Skeletal muscle satellite cell (primary cell): ENCODE results near the gene LYL1.

Experiments used
- H3K27me3 ChIP-seq: 2 replicates; pipeline ENCODE4 v1.7.0; 2013; ENCODE audit warnings: low read length; ENCODE audit not compliant: control insufficient read depth, insufficient read depth
- H3K36me3 ChIP-seq: 2 replicates; pipeline ENCODE4 v1.7.0; 2013; ENCODE audit warnings: mild to moderate bottlenecking, control low read depth, low read length; ENCODE audit not compliant: insufficient read depth
- H3K4me1 ChIP-seq: 2 replicates; pipeline ENCODE4 v1.7.0; 2013; ENCODE audit warnings: low read length; ENCODE audit not compliant: control insufficient read depth, insufficient read depth
- H3K4me2 ChIP-seq: 2 replicates; pipeline ENCODE4 v1.7.0; 2013; ENCODE audit warnings: mild to moderate bottlenecking, low read length
- H3K4me3 ChIP-seq: 2 replicates; pipeline ENCODE4 v1.7.0; 2013; ENCODE audit warnings: low read length
- H3K9ac ChIP-seq: 2 replicates; pipeline ENCODE4 v1.7.0; 2013; ENCODE audit warnings: mild to moderate bottlenecking, low read depth, low read length, moderate library complexity
- H3K9me3 ChIP-seq: replicated peaks from 2 replicates; pipeline ENCODE4 v1.7.0; 2013; ENCODE audit warnings: mild to moderate bottlenecking, control low read depth, low read length

The LYL1 gene

DNA sequence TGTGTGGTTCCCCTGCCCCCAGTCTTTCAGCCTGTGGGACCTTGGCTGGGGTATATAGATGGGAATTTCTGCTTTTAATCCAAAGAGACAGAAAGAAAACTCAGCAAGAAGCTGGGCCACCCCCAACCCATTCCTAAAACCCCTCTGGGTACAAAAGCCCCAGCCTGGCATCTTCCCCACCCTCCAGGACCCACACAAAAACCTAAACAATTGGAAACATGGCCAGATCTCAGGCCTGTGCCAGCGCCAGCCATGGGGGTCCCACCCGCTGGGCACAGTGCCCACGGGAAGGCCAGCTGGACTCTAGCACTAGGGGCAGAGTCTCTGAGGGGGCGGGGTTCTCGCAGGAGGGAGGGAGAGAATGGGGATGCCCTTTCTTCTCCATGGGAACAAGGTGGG, 8.6 kb downstream of the LYL1 start:
- no peaks in the 10 kb centered on the region for H3K9me3 ChIP-seq
- H3K4me2 ChIP-seq = no peak overlapping the region
- peaks cover 28% of the 10 kb centered on the region for H3K36me3 ChIP-seq
- H3K9ac ChIP-seq = no peak overlapping the region
- peaks cover 28% of the 10 kb centered on the region for H3K4me1 ChIP-seq
- H3K27me3 ChIP-seq = no peaks in the 10 kb centered on the region
- H3K4me3 ChIP-seq = no peak overlapping the region

DNA sequence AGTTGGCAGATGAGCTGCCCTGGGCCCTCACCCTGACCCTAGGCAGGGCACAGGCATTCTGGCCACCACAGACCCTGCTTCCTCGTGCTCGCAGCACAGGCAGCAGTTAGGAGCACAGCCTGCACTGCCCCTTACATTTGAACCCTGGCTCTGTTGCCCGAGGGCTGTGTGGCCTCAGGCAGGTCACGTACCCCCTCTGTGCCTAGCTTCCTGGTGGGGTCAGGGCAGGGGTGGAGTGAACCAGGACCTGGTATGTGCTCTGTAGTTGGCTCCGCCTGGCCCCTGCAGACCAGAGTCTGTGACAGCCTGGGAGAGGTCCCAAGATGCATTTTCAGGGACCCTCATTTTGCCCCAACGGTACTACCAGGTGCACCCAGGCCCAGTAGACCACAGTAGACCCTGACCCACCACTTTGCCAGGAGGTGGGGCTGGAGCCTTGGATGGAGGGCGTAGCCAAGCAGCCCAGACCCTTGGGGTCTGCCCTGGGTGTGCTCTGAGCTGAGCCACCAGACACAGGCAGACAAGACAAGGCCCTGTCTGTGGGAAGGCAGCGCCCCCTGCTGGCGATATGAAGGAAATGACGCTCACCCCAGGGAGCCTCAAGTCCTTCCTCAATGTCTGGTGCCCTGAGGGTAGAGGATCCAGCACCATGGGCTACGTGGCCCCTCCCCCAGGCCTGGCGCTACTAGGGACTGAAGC, 9.1 kb downstream of the LYL1 start:
- H3K4me3 ChIP-seq = no peak overlapping the region
- no peak overlapping the region for H3K4me2 ChIP-seq
- peaks cover 28% of the 10 kb centered on the region for H3K36me3 ChIP-seq
- no peaks in the 10 kb centered on the region for H3K9me3 ChIP-seq
- no peaks in the 10 kb centered on the region for H3K27me3 ChIP-seq
- no peak overlapping the region for H3K9ac ChIP-seq
- peaks cover 28% of the 10 kb centered on the region for H3K4me1 ChIP-seq

DNA sequence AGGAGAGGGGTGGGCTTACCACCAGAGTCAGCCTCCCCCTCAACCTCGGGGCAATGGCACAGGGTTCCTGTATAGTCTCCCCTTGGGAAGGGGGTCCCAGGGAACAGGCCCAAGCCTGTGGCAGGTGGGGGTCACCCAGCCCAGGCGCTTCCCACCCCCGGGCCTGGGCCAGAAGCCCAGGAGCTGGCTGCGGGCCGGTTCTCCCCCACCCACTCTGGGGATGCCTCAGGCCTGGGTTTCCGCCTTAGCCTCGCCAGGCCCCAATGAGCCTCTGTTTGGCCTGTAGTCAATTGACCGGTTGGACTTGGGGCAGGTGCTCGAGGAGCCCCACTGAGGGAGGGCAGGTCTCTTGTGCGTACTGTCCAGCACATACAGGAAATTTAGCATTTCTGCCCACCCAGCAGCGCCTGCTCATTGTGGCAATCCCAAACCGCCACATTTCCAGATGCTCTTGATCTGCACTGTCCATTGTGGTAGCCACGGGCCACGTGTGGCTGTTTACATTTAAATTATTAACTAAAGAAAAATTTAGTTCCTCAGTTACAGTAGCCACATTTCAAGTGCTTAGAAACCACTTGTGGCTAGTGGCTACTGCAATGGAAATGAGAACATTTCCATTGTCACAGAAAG, 9.9 kb downstream of the LYL1 start:
- peaks cover 28% of the 10 kb centered on the region for H3K4me1 ChIP-seq
- H3K4me3 ChIP-seq = no peak overlapping the region
- H3K36me3 ChIP-seq = peaks cover 28% of the 10 kb centered on the region
- no peaks in the 10 kb centered on the region for H3K27me3 ChIP-seq
- H3K4me2 ChIP-seq = no peak overlapping the region
- no peak overlapping the region for H3K9ac ChIP-seq
- H3K9me3 ChIP-seq = no peaks in the 10 kb centered on the region

DNA sequence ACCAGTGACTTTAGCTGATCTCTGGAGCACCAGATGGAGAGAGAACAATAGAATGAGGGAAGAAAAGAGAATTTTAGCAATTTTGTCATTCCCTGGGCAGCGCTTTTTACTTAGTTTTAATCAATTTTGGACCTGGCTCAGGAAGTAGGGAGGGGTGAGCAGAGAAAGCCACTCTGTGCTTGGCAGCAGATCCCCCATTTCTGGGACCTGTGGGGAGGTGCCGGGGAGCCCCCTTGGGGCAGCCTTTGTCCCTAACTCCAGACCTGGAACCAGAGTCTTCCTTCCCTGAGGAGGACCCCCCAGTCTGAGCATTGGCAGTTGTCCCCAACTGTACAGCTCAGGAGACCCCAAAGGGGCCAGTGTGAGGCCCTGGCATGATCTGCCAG, 10.5 kb downstream of the LYL1 start:
- Histone ChIP-seq H3K4me2 (no peak overlapping the region), H3K9me3 (no peaks in the 10 kb centered on the region), H3K9ac (peak overlapping the region; percentile 31), H3K27me3 (no peaks in the 10 kb centered on the region), H3K4me3 (no peak overlapping the region), H3K36me3 (peaks cover 31% of the 10 kb centered on the region), H3K4me1 (peaks cover 28% of the 10 kb centered on the region)

DNA sequence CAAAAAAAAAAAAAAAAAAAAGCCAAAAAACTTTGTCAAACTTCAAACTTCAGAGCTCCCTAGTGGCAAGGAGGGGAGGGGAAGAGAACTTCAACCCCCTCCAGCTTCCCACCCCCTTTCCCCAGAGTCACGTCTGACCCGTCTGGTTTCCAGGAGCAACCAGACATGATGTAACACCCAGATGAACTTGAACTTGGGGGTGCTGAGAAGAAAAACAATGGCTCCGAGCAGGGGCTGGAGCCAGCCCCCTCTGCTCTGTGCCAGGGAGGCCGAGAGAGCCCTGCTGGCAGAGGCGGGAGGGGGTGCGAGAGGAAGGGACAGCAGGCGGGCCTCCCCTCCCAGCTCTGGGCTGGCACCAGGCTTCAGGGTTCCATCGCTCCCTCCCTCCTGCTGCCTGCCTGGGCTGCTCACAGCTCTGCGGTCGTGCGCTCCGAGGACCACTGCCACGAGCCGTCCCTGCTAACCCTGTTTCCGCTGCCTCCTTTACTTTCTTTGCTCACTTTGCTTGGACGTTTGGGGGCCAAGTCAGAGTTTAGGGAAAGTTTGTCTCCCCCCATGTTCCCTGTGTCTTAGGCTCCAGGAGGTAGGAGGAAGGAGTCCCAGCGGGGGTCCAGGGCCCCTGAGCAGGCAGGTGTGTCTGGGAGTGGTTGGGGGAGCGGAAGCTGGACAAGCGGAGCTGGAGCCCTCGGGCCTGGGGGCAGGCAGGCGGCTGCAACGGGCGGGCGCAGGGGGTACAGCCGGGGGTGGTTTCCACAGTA, 11.1 kb downstream of the LYL1 start:
- H3K36me3 ChIP-seq = peaks cover 37% of the 10 kb centered on the region
- H3K27me3 ChIP-seq = no peaks in the 10 kb centered on the region
- peak overlapping the region; percentile 31 for H3K9ac ChIP-seq
- no peak overlapping the region for H3K4me3 ChIP-seq
- H3K4me2 ChIP-seq = peak overlapping the region; percentile 1
- no peaks in the 10 kb centered on the region for H3K9me3 ChIP-seq
- peaks cover 28% of the 10 kb centered on the region for H3K4me1 ChIP-seq

DNA sequence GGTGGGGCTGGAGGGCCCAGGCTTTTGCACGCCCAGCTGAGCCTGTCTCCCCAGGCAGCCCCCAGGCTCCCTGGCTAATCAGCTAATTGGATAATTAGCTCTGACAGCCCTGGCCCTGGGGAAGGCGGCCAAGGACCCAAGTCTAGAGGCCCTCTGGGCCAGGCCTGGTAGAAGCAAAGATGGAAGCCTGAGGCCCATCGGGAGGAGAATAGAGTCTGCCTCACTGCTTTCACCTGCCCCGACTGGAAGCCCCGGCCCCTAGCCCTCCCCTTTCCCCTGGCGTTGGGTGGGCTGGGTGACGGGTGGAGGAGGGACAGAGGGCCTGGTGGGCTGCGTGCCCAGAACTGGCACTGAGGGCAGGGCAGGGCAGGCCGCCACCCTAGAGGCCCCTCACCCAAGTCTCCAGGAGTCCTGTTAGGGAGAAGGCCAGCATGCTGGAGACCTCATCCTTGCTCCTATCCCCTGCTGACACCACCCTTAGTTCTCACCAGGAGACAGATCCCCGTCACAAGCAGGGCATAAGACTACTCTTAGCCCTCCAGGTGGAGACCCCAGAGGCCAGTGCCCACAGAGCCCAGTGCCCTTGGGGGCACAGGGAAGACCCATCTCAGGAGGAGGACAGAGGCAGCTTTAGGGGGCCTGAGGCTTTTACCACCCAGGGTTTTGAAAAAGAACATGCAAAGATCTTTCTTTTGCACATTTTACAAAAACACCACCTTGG, 12.0 kb downstream of the LYL1 start:
- Histone ChIP-seq H3K36me3 (peaks cover 36% of the 10 kb centered on the region), H3K9ac (peak overlapping the region; percentile 31), H3K4me2 (no peak overlapping the region), H3K9me3 (no peaks in the 10 kb centered on the region), H3K4me3 (no peak overlapping the region), H3K4me1 (peaks cover 31% of the 10 kb centered on the region), H3K27me3 (no peaks in the 10 kb centered on the region)

DNA sequence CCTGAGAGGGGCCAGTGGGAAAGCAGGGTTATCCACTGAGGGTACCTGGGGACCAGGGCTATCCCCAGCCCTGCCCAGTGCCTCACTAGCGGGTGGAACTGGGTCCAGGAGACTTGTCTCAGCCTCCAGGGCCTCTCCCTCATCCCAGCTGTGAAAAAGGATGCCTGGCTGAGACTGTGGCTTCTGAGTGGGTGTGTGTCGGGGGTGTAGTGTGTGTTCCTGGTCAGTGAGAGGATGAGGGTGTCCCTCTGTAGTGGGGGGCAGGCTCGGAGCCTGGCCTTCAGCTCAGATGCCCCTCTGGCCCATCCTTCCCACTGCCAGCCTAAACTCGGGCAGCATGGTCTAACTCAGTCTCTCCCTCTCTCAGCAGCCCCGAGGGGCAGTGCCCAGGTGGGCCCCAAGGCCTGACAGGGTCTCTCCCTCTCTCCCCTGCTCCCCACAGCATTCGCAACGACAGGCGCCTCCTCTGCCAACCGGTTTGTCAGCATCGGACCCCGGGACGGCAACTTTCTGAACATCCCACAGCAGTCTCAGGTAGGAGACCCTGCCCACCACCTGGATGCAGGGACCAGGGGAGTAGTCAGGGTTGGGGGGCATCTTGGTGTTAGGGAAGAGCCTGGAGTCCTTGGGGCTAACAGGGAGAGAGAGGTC, 12.7 kb downstream of the LYL1 start:
- H3K4me2 ChIP-seq = no peak overlapping the region
- peaks cover 35% of the 10 kb centered on the region for H3K4me1 ChIP-seq
- H3K27me3 ChIP-seq = no peaks in the 10 kb centered on the region
- H3K9ac ChIP-seq = no peak overlapping the region
- H3K36me3 ChIP-seq = peaks cover 43% of the 10 kb centered on the region
- no peaks in the 10 kb centered on the region for H3K9me3 ChIP-seq
- H3K4me3 ChIP-seq = no peak overlapping the region

DNA sequence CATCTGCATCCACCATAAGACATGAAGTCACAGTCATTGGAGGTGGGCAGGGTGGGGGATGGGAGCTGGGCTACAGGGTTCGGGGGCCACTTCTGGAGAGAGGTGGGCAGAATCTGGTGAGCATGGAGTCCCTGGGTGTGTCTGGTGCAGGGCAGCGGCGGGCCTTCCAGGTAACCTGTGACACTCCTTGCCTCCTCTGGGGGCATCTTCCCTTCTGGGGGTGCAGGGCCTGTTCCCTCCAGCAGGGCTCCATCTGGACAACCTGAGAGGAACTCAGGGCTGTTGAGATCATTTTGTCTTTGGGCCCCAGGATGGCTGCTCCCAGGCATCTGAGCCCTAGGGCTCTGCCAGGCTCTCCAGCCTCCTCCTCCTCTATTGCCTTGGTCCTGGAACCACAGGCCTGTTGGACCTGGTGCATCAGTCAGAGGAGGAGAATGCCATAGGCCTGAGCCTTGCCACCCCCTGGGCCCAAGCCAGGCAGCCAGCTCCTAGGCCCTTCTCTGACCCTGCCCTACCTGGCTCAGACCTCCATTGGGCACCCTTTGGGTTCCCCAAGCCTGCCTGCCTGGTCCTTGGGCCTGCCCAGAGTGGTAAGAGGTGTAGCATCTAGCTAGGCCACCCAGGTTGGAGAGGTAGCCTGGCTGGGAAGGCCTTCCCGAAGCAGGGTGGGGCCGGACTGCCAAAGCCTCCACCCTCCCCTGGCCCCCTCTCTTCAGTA, 13.4 kb downstream of the LYL1 start:
- no peak overlapping the region for H3K9ac ChIP-seq
- no peaks in the 10 kb centered on the region for H3K27me3 ChIP-seq
- H3K4me1 ChIP-seq = peaks cover 35% of the 10 kb centered on the region
- H3K4me2 ChIP-seq = no peak overlapping the region
- H3K9me3 ChIP-seq = no peaks in the 10 kb centered on the region
- peaks cover 39% of the 10 kb centered on the region for H3K36me3 ChIP-seq
- H3K4me3 ChIP-seq = no peak overlapping the region

DNA sequence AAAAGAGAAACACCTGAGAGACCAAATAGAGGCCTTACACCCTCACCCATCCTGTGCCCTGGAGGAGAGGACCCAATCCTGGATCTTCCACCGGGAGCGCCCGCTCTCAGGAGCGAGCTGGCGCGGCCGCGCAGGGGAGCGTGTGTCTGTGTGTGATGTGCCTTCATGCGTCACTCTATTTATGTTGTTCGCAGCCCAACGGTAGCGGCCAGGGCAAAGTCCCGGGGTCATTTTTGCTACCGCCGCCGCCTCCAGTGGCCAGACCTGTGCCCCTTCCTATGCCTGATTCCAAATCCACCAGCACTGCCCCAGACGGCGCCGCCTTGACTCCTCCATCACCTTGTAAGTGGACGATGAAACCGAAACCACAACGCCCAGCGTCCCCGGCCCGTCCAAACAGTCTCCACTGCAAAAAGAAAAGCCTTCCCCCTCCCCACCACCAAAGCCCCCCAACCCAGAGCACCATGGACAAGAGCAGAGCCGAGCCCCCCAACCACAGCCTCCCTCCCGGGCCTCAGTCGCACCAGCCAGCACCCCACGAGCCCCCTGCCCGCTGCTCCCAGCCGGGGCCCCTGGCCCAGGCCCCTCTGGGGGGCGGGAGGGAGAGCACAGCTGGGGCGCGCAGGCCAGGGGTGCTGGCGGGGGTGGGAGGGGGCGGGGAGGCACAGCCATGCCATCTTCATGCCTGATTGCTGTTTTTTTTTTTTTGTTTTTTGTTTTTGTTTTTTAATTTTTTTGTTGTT, 14.7 kb downstream of the LYL1 start:
- H3K27me3 ChIP-seq = no peaks in the 10 kb centered on the region
- H3K4me3 ChIP-seq = no peak overlapping the region
- H3K4me1 ChIP-seq = peaks cover 31% of the 10 kb centered on the region
- H3K9me3 ChIP-seq = no peaks in the 10 kb centered on the region
- peaks cover 43% of the 10 kb centered on the region for H3K36me3 ChIP-seq
- H3K4me2 ChIP-seq = no peak overlapping the region
- H3K9ac ChIP-seq = no peak overlapping the region

DNA sequence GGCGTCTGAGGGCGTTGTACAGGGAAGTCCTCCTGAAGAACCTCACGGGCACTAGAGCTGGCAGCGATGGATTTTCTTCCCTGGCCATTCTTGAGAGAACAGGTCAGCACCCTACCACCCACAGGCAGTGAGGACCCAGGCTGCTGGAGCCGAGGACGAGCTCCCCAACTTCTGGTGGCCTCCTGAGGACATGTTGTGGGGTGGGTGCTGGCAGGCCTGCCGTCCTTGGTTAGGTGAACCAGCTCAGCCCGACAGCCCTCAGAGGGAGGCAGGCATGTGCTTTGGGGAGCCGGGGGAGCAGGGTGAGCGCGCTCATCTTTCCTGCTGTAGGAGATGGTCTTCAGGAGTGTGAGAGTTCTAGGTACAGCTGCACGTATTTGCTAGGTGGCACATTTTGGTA, 15.4 kb downstream of the LYL1 start:
- H3K27me3 ChIP-seq = no peaks in the 10 kb centered on the region

More for the DNA sequence above, 15.4 kb downstream of the LYL1 start:
- Histone ChIP-seq H3K9me3 (no peaks in the 10 kb centered on the region), H3K4me2 (no peak overlapping the region), H3K36me3 (peaks cover 45% of the 10 kb centered on the region), H3K9ac (no peak overlapping the region), H3K4me3 (no peak overlapping the region), H3K4me1 (peaks cover 29% of the 10 kb centered on the region)
